Endothelial cell of umbilical vein (primary cell): Measurements from ENCODE around the gene SAA2. TPM values are rescaled to one million over a fixed set of nuclear protein-coding genes. Genes with fewer than 3 reads are reported as not detected.

Experiments used
- BruUV-seq: library from RNA; stranded (reverse); fragments of 400-500 nt; replicated peaks from 2 replicates; lab custom pipeline; 2021; lab: Mats Ljungman, UMichigan
- CTCF ChIA-PET: fragments of 300-600, 350-600 bp; sonication (Branson Sonifier 250); formaldehyde crosslinking; loops from one replicate; lab custom pipeline; 2021; ENCODE audit warnings: antibody characterized with exemption, inconsistent platforms; lab: Charles Lee
- POLR2A ChIA-PET: fragments of 300-600, 350-600 bp; sonication (Branson Sonifier 250); formaldehyde crosslinking; loops from one replicate; lab custom pipeline; 2021; ENCODE audit warnings: antibody characterized with exemption, inconsistent platforms; lab: Charles Lee
- DNase-seq: peaks from one replicate; pipeline ENCODE4 v3.0.0-alpha.2; 2011; ENCODE audit warnings: low read depth, low spot score
- FAIRE-seq: peaks from 2 replicates; lab custom pipeline; 2011; peaks lifted over from hg19 to GRCh38; lab: Jason Lieb, UNC
- H2AFZ ChIP-seq: 2 replicates; pipeline ENCODE4 v1.6.0; 2012; ENCODE audit warnings: low read depth, low read length, control low read depth, inconsistent platforms
- H3K27ac ChIP-seq: 2 replicates; pipeline ENCODE4 v1.5.1; 2011; ENCODE audit warnings: low read depth, mild to moderate bottlenecking, control low read depth, low read length, moderate library complexity; ENCODE audit not compliant: insufficient read depth
- H3K27me3 ChIP-seq, 2 experiments: 2 replicates each; pipeline versions ENCODE4 v1.6.0 to v1.6.1; 2011; ENCODE audit warnings: low read length in 2 of 2, mixed read lengths in 1 of 2; ENCODE audit not compliant: control insufficient read depth in 2 of 2, insufficient read depth in 2 of 2
- H3K36me3 ChIP-seq, 2 experiments: 2 replicates in 1 of 2; 3 replicates in 1 of 2; pipeline ENCODE4 v1.5.1; 2011; ENCODE audit warnings: low read length in 2 of 2, mild to moderate bottlenecking in 1 of 2, moderate library complexity in 1 of 2; ENCODE audit not compliant: control insufficient read depth in 2 of 2, insufficient read depth in 2 of 2; ENCODE audit errors: extremely low read depth in 1 of 2
- H3K4me1 ChIP-seq: 3 replicates; pipeline ENCODE4 v1.5.1; 2011; ENCODE audit warnings: mild to moderate bottlenecking, low read length; ENCODE audit not compliant: control insufficient read depth, insufficient read depth; ENCODE audit errors: extremely low read depth
- H3K4me2 ChIP-seq: 2 replicates; pipeline ENCODE4 v1.6.1; 2011; ENCODE audit warnings: low read length, control low read depth, mixed read lengths; ENCODE audit not compliant: insufficient read depth
- H3K4me3 ChIP-seq, 3 experiments: fragments of 200-600 bp in 1 of 3; sonication (generic), shearing (Covaris generic) in 1 of 3; replicated peaks in 1 of 3; 2 replicates each; pipeline ENCODE4 v1.5.1; 2011 to 2016; ENCODE audit warnings: control low read depth in 3 of 3, low read length in 3 of 3, mild to moderate bottlenecking in 2 of 3, inconsistent platforms in 1 of 3, low read depth in 1 of 3, moderate library complexity in 1 of 3; ENCODE audit not compliant: insufficient read depth in 1 of 3
- H3K79me2 ChIP-seq: 2 replicates; pipeline ENCODE4 v1.6.0; 2012; ENCODE audit warnings: low read length, inconsistent platforms; ENCODE audit not compliant: control insufficient read depth, insufficient read depth
- H3K9ac ChIP-seq: replicated peaks from 2 replicates; pipeline ENCODE3; 2011; ENCODE audit warnings: low read length, control low read depth; ENCODE audit not compliant: insufficient read depth; ENCODE audit errors: extremely low read depth
- H3K9me1 ChIP-seq: replicated peaks from 3 replicates; pipeline ENCODE4 v1.6.0; 2011; ENCODE audit warnings: mild to moderate bottlenecking, low read length; ENCODE audit not compliant: control insufficient read depth, insufficient read depth; ENCODE audit errors: extremely low read depth
- H3K9me3 ChIP-seq: replicated peaks from 2 replicates; pipeline ENCODE4 v1.5.1; 2012; ENCODE audit warnings: low read length, inconsistent platforms; ENCODE audit not compliant: control insufficient read depth, insufficient read depth
- H4K20me1 ChIP-seq: replicated peaks from 2 replicates; pipeline ENCODE3; 2011; ENCODE audit warnings: mild to moderate bottlenecking, low read length; ENCODE audit not compliant: control insufficient read depth, insufficient read depth; ENCODE audit errors: extremely low read depth
- EZH2 ChIP-seq: IDR thresholded peaks from 2 replicates; pipeline ENCODE4 v1.6.1; 2012; ENCODE audit warnings: borderline replicate concordance, low read depth, mild to moderate bottlenecking, moderate library complexity, low read length, inconsistent platforms; ENCODE audit not compliant: severe bottlenecking
- FOS ChIP-seq: IDR thresholded peaks from 2 replicates; pipeline ENCODE4 v1.6.1; 2011; ENCODE audit warnings: mild to moderate bottlenecking, low read length, moderate library complexity, borderline replicate concordance; ENCODE audit not compliant: insufficient read depth
- GATA2 ChIP-seq: IDR thresholded peaks from 2 replicates; pipeline ENCODE4 v1.7.0; 2011; ENCODE audit warnings: low read depth, mild to moderate bottlenecking, moderate library complexity, mixed read lengths, low read length; ENCODE audit not compliant: insufficient read length, insufficient read depth
- JUN ChIP-seq: IDR thresholded peaks from 2 replicates; pipeline ENCODE4 v1.6.1; 2011; ENCODE audit warnings: borderline replicate concordance, low read depth; ENCODE audit not compliant: insufficient read length, insufficient read depth
- MAX ChIP-seq: IDR thresholded peaks from 2 replicates; pipeline ENCODE4 v1.6.1; 2011; ENCODE audit not compliant: insufficient read depth, insufficient read length
- MYC ChIP-seq: IDR thresholded peaks from one replicate; pipeline ENCODE4 v1.6.1; 2011; ENCODE audit warnings: mild to moderate bottlenecking, low read depth, low read length
- POLR2A ChIP-seq: IDR thresholded peaks from 2 replicates; pipeline ENCODE4 v1.6.1; 2012; ENCODE audit warnings: low read depth, mild to moderate bottlenecking, control low read depth, low read length
- POLR2AphosphoS5 ChIP-seq: IDR thresholded peaks from 2 replicates; pipeline ENCODE4 v1.6.1; 2012; ENCODE audit warnings: low read depth, mild to moderate bottlenecking, control low read depth, low read length, moderate library complexity; ENCODE audit not compliant: insufficient read depth
- dilution Hi-C: fragments of 300-500 bp; cut with MboI; formaldehyde crosslinking; loops from one replicate; pipeline ENCODE4 v1.15.0; 2019; ENCODE audit warnings: low sequenced_read_pairs; ENCODE audit not compliant: extremely low pct_ligation_motif_present
- intact Hi-C: fragments of 100-400 bp; cut with micrococcal nuclease; formaldehyde crosslinking; loops from one replicate; pipeline ENCODE4 v1.10.0; 2022
- polyA plus RNA-seq, 4 experiments: library from polyadenylated mRNA; depleted of rRNA in 3 of 4; stranded (reverse) in 3 of 4; unstranded in 1 of 4; fragments of >200 nt; gene quantifications; 2 replicates each; pipeline versions ENCODE4 v1.2.1 to v1.2.3, GENCODE V29; 2011 to 2012; ENCODE audit warnings: missing spikeins in 1 of 4
- total RNA-seq: library from RNA; stranded (reverse); gene quantifications from 2 replicates; pipeline ENCODE4 v1.2.3, GENCODE V29; 2021
- TF ChIP-seq, protein P1 (sequence below), 2 donors: IDR thresholded peaks; 1 replicate in 1 of 2; 2 replicates in 1 of 2; pipeline ENCODE4 v1.5.1; 2011; ENCODE audit warnings: low read length in 2 of 2, mild to moderate bottlenecking in 2 of 2, moderate library complexity in 2 of 2, control low read depth in 1 of 2, inconsistent platforms in 1 of 2, low read depth in 1 of 2; ENCODE audit not compliant: insufficient read depth in 1 of 2; ENCODE audit errors: extremely low read depth in 1 of 2

Gene SAA2
- total and polyA plus RNA-seq, 2 donors (not counting 3 experiments of a cell fraction or from before 2014, with no cell fraction given), result not detected

- no TSS peak for BruUV-seq
- TF ChIP-seq GATA2, result no peak
- TF ChIP-seq JUN, result no peak
- no peak for TF ChIP-seq MAX
- no peak for TF ChIP-seq MYC
- TF ChIP-seq, protein P1, sequence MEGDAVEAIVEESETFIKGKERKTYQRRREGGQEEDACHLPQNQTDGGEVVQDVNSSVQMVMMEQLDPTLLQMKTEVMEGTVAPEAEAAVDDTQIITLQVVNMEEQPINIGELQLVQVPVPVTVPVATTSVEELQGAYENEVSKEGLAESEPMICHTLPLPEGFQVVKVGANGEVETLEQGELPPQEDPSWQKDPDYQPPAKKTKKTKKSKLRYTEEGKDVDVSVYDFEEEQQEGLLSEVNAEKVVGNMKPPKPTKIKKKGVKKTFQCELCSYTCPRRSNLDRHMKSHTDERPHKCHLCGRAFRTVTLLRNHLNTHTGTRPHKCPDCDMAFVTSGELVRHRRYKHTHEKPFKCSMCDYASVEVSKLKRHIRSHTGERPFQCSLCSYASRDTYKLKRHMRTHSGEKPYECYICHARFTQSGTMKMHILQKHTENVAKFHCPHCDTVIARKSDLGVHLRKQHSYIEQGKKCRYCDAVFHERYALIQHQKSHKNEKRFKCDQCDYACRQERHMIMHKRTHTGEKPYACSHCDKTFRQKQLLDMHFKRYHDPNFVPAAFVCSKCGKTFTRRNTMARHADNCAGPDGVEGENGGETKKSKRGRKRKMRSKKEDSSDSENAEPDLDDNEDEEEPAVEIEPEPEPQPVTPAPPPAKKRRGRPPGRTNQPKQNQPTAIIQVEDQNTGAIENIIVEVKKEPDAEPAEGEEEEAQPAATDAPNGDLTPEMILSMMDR (IDR thresholded peaks at IDR 0.05; ENCODE audit: extremely low read depth in 1 of 2, insufficient read depth in 1 of 2, low read depth in 1 of 2, low read length in 2 of 2), result no peak
- no peak for TF ChIP-seq POLR2AphosphoS5
- no peak for TF ChIP-seq POLR2A
- no peak for TF ChIP-seq FOS
- TF ChIP-seq EZH2, result no peak
- dilution Hi-C loops, result no loop called here
These were observed 13.3 kb upstream of the SAA2 start for GRCh38 chr11:18261721-18262120.

More at GRCh38 chr11:18261721-18262120, 13.3 kb upstream of the SAA2 start:
- no peaks in the 10 kb centered on the region for H3K27me3 ChIP-seq
- H3K36me3 ChIP-seq, result no peaks in the 10 kb centered on the region
- H3K9me1 ChIP-seq, result no peaks in the 10 kb centered on the region
- no peaks in the 10 kb centered on the region for H3K9me3 ChIP-seq
- H3K9ac ChIP-seq, result no peak overlapping the region
- no peaks in the 10 kb centered on the region for H3K4me1 ChIP-seq
- FAIRE-seq (no peak), DNase-seq (no peak)
- intact Hi-C loops, result no loop called here
- H3K4me3 ChIP-seq, result no peak overlapping the region
- H2AFZ ChIP-seq, result no peak overlapping the region
- POLR2A ChIA-PET, result no interaction called here
- H3K79me2 ChIP-seq, result no peaks in the 10 kb centered on the region
- no peak overlapping the region for H3K4me2 ChIP-seq
- CTCF ChIA-PET, result no interaction called here
- no peak overlapping the region for H3K27ac ChIP-seq
- H4K20me1 ChIP-seq, result no peaks in the 10 kb centered on the region
